HG03108 (cell line): Measurements from ENCODE around the gene MYT1.
"Not testable (repeated sequence)": the region's sequence is repeated elsewhere in the genome, so short reads cannot be mapped to it uniquely, and the experiment has no call there.

Experiments
- ATAC-seq: cut with Tn5 transposase; IDR thresholded peaks from one replicate; pipeline ENCODE4 v1.9.1; 2021; ENCODE audit warnings: moderate library complexity; ENCODE audit not compliant: unreplicated experiment

Gene MYT1

DNA sequence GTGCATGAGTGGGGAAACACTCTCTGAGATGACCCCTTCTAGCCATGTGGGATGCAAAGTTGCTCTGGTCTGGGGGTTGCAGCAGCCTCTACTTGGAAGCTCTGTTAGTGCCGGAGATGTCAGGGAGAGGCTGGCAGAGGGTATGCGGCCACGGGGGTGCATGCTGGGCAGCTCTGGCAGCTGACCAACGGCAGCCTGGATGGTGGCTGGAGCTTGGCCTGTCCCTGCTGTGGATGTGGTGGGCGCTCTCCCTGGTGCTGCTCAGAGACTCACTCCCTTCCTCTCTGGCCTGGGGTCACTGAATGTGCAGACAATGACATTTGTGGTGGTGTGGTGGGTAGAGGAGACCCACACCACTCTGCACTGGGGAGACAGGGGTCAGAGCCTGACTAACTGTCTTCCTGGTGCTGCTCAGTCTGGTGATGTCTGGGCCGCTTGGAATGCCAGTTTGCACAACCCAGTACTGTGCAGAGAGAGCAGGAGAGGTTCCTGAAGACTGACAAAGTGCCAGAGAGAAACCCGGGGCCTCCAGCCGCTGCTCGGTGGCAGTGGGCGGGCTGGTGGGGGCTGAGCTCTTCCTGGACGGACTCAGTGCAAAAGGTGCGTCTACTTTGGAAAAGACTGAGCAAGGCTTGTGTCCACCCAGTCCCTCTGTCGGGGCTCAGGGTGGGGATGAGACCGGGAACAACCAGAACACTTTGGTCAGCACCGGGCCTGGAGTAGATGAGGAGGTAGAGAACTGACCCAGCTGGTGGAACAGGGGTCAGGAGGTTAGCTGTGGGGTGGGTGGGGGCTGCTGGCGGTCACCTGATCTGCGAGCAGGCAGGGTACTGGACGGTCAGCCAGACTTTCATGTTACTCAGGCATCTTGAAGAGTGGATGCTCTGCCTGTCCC, 2.7 kb downstream of the MYT1 start:
- no peak for ATAC-seq

- ATAC-seq: no peak
Measured at GRCh38 chr20:64167676-64168075, 3.4 kb downstream of the MYT1 start.

GRCh38 chr20:64168381-64169090, 4.3 kb downstream of the MYT1 start:
- ATAC-seq: no peak

DNA sequence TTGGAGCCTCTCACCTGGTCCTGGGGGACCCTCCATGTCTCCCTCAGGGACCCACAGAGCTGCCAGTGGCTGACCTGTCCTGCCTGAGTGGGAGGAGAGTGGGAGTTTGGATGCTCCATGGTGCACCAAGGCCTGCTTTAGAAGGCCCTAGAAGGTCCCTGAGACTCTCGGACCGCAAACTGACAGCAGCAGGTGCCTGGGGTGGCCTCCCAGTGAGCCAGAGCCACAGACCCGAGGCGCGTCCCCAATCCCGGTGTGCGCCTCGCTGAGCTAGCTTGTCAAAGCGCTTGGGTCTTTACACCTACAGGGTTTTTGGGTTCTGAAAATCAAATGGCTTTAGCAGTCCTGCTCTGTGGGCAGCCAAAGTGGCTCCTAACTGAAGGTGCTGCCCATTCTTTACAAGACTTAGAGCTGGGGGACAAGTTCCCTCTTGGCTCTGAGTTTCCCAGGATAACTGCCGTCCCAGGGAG, 4.9 kb downstream of the MYT1 start:
- no peak for ATAC-seq

GRCh38 chr20:64171211-64171610, 7.0 kb downstream of the MYT1 start:
- ATAC-seq: no peak

GRCh38 chr20:64173116-64173515, 8.9 kb downstream of the MYT1 start:
- ATAC-seq: no peak

DNA sequence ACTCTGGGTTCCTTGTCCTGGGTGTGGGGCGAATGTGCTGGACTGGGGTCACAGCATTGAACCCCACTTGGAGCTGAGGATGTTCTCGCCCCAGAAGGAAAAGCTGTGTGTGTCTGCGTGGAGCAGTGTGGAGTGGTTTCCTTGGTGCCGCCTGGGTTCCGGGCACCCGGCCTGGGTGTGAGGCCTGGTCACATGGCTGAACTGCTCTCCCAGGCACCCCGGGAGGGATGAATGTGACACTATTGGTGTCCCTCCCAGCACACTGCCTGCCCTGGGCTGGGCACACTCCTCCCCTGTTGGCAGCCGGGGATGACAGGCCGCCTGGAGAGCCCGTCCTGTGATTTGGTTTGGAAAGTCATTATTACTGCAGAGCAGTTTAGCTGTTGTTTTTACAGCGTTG, 12.3 kb downstream of the MYT1 start:
- ATAC-seq: no peak

DNA sequence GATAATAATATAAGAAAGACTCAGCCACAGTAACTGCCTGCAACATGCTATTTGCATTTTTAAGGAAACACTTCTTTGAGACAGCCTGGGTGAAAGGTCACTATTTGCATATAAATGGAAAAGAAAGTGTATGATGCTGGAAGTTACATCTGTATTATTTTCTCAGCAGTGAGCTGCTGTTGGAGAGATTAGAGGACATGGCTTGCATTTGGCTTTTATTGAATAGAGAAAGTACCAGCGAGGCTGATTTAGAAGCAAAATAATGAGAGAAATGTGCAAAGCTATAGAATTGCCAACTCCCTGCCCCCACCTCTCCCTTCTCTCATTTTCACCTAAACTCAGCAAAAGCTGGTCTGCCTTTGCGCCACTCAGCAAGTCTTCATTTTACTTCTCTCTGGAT, 12.7 kb downstream of the MYT1 start:
- ATAC-seq: no peak

GRCh38 chr20:64177384-64177783, 13.1 kb downstream of the MYT1 start:
- no peak for ATAC-seq

GRCh38 chr20:64177787-64178186, 13.5 kb downstream of the MYT1 start:
- ATAC-seq: no peak

DNA sequence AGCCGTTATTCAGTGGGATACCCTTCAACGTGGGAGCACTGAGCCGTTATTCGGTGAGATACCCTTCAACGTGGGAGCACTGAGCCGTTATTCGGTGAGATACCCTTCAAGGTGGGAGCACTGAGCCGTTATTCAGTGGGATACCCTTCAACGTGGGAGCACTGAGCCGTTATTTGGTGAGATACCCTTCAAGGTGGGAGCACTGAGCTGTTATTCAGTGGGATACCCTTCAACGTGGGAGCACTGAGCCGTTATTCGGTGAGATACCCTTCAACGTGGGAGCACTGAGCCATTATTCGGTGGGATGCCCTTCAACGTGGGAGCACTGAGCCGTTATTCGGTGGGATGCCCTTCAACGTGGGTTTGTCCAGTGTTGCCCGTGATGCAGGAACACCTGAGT, 14.7 kb downstream of the MYT1 start:
- not testable (repeated sequence) for ATAC-seq

DNA sequence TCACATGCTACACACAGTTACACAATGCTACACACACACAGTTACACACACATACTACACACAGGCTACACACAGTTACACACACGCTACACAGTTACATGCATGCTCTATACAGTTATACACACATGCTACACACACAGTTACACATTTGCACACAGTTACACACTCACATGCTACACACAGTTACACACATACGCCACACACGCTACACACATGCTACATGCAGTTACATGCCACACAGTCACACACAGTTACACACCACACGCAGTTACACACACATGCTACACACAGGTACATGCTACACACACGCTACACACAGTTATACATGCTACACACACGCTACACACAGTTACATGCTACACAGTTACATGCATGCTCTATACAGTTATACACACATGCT, 15.6 kb downstream of the MYT1 start:
- ATAC-seq: no peak

GRCh38 chr20:64180673-64181072, 16.4 kb downstream of the MYT1 start:
- ATAC-seq: no peak

GRCh38 chr20:64181391-64181790, 17.1 kb downstream of the MYT1 start:
- no peak for ATAC-seq

- ATAC-seq: no peak
Measured at GRCh38 chr20:64182146-64182865, 18.1 kb downstream of the MYT1 start.

GRCh38 chr20:64183313-64183712, 19.1 kb downstream of the MYT1 start:
- no peak for ATAC-seq

GRCh38 chr20:64184795-64185194, 20.5 kb downstream of the MYT1 start:
- ATAC-seq: no peak

GRCh38 chr20:64185276-64185900, 21.1 kb downstream of the MYT1 start:
- ATAC-seq: no peak

DNA sequence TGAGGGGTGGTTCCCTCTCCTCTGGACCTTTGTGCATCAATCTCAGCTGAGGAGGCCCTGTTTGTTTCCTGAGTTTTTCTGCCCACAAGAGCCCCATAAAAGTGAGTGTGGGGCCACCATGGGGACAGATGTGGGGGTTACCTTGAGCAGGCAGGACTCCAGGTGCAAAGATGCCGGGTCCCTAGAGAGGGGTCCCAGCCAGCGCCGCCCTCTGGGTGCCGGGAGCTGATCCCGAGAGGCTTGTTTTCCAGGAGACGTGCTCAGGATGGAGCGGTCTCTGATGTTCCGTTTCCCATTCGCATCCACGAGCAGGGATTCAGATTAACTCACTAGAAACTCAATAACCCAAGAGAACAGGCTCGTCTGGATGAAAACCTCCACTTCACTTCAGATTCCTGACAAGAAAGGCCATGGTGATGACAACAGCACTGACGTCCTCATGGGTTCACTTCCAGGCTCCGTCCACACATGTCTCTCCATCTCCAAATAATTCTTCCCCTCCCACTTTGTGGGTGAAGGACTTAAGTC, 21.9 kb downstream of the MYT1 start:
- ATAC-seq: no peak

GRCh38 chr20:64187213-64187612, 23.0 kb downstream of the MYT1 start:
- ATAC-seq: not testable (repeated sequence)

GRCh38 chr20:64188091-64188490, 23.8 kb downstream of the MYT1 start:
- no peak for ATAC-seq
